GM21360 (cell line): ENCODE data around the gene SCG2.
"Not testable (repeated sequence)": the region's sequence is repeated elsewhere in the genome, so short reads cannot be mapped to it uniquely, and the experiment has no call there.

Experiments
- ATAC-seq: cut with Tn5 transposase; IDR thresholded peaks from one replicate; pipeline ENCODE4 v1.9.1; 2021; ENCODE audit warnings: mild to moderate bottlenecking, moderate library complexity; ENCODE audit not compliant: unreplicated experiment

Gene SCG2

GRCh38 chr2:223613017-223613950 lies 11.1 kb upstream of the SCG2 start:
- no peak for ATAC-seq

GRCh38 chr2:223612501-223612900 lies 10.3 kb upstream of the SCG2 start:
- no peak for ATAC-seq

- no peak for ATAC-seq
These were observed 8.9 kb upstream of the SCG2 start for GRCh38 chr2:223611061-223611460.

GRCh38 chr2:223607476-223607875 lies 5.3 kb upstream of the SCG2 start:
- no peak for ATAC-seq

GRCh38 chr2:223606946-223607345 lies 4.8 kb upstream of the SCG2 start:
- ATAC-seq = no peak

GRCh38 chr2:223604231-223604630 lies 2.1 kb upstream of the SCG2 start:
- ATAC-seq = no peak

GRCh38 chr2:223602972-223603371 lies 811 bp upstream of the SCG2 start:
- ATAC-seq = no peak

- ATAC-seq = no peak
These were observed 1.1 kb downstream of the SCG2 start for GRCh38 chr2:223601018-223601417.

- ATAC-seq = no peak
These were observed 2.4 kb downstream of the SCG2 start for GRCh38 chr2:223599640-223600380.

- no peak for ATAC-seq
These were observed 3.0 kb downstream of the SCG2 start for GRCh38 chr2:223598994-223599639.

GRCh38 chr2:223597076-223597475 lies 5.1 kb downstream of the SCG2 start:
- ATAC-seq = no peak

GRCh38 chr2:223596208-223596607 lies 6.0 kb downstream of the SCG2 start:
- no peak for ATAC-seq

- ATAC-seq = no peak
These were observed 7.3 kb downstream of the SCG2 start for GRCh38 chr2:223594831-223595230.

- ATAC-seq = no peak
These were observed 7.9 kb downstream of the SCG2 start for GRCh38 chr2:223594259-223594658.

- not testable (repeated sequence) for ATAC-seq
These were observed 9.5 kb downstream of the SCG2 start for GRCh38 chr2:223592689-223593088.

- ATAC-seq = no peak
These were observed 10.6 kb downstream of the SCG2 start for GRCh38 chr2:223591596-223591995.

GRCh38 chr2:223590964-223591363 lies 11.2 kb downstream of the SCG2 start:
- ATAC-seq = no peak

GRCh38 chr2:223589901-223590300 lies 12.3 kb downstream of the SCG2 start:
- ATAC-seq = no peak

- ATAC-seq = no peak
These were observed 13.9 kb downstream of the SCG2 start for GRCh38 chr2:223588251-223588650.

- no peak for ATAC-seq
These were observed 14.9 kb downstream of the SCG2 start for GRCh38 chr2:223587301-223587700.

GRCh38 chr2:223586261-223586660 lies 15.9 kb downstream of the SCG2 start:
- no peak for ATAC-seq

GRCh38 chr2:223585666-223586065 lies 16.5 kb downstream of the SCG2 start:
- ATAC-seq = no peak
